LNCAP (cell line): ENCODE measurements around the gene TMEM125.

Experiments
- TF ChIP-seq, protein P1 (sequence below): fragments of 450-650 bp; IDR thresholded peaks from 2 replicates; pipeline ENCODE4 v1.5.1; 2017; ENCODE audit warnings: mild to moderate bottlenecking

Gene TMEM125

DNA sequence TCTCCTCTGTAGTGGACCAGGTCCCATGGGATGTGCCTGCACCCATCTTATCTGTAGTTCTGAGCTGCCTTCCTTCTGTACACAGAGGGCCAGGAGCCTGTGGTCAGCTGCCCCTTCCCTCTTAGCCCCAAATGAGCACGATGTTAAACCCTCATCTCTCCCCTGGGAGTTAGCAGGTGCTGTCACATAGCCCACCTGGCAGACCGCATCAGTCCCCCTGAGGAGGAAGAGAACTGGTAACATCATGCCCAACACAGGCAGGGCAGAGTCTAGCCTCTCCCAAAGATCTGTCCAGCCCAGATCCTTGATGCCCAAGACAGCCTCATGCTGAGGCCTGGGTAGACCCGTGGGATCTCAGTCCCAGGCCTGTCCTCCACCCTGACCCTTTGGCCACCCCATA lies 35.7 kb downstream of the TMEM125 start:
- TF ChIP-seq, protein P1, sequence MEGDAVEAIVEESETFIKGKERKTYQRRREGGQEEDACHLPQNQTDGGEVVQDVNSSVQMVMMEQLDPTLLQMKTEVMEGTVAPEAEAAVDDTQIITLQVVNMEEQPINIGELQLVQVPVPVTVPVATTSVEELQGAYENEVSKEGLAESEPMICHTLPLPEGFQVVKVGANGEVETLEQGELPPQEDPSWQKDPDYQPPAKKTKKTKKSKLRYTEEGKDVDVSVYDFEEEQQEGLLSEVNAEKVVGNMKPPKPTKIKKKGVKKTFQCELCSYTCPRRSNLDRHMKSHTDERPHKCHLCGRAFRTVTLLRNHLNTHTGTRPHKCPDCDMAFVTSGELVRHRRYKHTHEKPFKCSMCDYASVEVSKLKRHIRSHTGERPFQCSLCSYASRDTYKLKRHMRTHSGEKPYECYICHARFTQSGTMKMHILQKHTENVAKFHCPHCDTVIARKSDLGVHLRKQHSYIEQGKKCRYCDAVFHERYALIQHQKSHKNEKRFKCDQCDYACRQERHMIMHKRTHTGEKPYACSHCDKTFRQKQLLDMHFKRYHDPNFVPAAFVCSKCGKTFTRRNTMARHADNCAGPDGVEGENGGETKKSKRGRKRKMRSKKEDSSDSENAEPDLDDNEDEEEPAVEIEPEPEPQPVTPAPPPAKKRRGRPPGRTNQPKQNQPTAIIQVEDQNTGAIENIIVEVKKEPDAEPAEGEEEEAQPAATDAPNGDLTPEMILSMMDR: no peak

DNA sequence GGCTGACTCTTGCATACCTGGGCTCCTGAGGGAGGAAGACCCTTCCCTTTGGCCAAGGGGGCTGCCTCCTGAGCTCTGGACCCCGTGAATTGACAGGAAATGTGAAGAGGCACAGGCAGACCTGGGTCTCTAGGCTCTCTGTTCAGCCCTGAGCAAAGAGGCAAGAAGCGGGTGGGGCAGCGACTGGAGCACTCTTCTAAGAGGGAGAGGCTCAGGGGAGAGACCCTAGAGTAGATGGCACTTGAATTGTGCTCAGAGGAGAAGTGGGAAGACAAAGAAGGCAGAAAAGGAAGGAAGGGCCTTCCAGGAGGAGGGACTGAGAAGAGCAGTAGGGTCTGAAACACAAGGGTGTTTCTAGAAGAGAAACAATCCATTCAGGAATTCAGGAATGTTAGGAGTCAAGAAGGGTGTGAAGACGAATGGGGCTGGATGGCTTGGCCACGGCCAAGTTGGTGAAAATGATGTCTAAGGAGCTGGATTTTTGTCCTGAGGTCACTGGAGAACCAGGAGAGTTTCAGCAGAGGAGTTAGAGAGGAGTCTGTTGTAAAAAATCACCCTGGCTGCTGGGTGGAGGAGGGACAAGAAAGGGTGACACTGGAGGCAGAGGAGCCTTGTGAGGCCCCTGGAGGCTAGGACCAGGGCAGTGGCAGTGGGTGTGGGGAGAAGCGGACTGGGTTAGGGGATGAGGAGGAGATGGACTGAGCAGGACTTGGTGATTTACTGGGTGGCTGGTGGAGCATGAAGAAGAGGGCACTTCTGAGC lies 36.3 kb downstream of the TMEM125 start:
- TF ChIP-seq, protein P1: no peak

DNA sequence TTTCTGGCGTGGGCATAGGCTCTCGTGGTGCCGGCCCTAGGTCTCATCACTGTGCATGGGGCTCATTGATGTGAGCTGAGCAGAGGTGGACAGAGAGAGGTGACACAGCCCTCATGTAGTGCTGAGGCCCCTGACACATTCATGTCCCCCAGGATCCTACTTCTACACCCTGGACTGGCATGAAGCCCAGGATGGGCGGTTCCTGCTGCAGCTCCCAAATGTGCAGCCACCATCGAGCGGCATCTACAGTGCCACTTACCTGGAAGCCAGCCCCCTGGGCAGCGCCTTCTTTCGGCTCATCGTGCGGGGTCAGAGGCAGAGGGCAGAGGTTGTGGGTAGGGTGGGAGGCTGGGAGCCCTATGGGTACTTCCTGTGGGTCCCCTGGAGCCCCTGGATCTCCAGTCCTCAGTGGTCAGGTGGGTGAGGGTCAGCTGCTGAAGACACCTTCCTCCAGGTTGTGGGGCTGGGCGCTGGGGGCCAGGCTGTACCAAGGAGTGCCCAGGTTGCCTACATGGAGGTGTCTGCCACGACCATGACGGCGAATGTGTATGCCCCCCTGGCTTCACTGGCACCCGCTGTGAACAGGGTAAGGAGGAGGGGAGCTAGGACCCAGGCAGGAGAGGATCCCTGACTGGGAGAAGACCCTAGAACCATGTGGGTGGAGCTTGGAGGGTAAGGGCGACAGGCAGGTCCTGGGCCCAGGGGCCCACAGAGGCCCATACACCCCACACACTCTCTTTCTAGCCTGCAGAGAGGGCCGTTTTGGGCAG lies 37.1 kb downstream of the TMEM125 start:
- TF ChIP-seq, protein P1: no peak

DNA sequence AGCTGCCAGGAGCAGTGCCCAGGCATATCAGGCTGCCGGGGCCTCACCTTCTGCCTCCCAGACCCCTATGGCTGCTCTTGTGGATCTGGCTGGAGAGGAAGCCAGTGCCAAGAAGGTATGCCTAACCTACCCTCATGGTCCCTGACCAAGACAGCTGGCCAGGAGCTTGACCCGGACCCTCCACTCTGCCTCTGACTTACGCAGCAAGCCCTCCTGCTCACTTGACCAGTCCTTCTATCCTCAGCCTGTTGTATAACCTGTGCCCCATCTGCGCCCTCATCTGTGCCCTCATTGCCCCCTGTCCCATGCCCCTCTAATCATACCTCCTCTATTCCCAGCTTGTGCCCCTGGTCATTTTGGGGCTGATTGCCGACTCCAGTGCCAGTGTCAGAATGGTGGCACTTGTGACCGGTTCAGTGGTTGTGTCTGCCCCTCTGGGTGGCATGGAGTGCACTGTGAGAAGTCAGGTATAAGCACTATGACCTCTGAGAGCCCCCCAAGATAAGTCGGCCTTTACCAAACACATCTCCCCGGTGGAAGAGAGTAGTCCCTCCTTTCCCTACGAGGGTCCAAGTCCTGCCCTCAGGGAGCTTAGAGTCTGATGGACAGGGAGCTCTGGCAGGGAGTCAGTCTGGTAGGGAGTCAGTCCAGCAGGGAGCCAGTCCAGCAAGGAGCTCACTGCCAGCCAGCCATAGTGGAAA lies 37.8 kb downstream of the TMEM125 start:
- TF ChIP-seq, protein P1: no peak

DNA sequence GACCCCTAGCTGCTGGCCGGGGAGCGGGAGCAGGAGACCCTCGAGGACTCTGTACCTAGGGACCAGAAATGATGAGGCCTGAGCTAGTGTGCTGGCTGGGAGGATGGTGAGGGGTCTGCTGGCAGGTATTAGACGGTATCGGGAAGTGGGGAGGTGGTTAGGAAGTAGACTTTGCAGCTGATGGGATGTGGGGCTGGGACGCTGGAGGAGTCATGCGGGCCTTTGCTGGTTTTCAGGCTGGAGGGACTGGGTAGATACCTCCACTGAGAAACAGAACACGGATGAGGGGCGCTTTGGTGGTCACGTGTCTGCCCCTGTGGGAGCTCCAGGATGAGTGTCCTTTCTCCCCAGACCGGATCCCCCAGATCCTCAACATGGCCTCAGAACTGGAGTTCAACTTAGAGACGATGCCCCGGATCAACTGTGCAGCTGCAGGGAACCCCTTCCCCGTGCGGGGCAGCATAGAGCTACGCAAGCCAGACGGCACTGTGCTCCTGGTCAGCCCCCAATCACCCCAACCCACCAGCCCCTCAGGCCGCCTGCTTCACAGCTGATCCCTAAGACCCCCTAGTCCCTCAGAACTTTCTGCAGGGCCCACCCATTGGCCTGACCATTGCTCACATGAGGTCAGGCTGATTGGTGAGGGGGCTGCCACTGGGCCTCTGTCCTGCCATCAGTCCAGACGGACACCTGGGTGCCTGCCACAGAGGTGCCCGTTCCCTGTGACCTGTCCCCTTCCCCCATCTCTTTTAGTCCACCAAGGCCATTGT lies 39.0 kb downstream of the TMEM125 start:
- TF ChIP-seq, protein P1: no peak

DNA sequence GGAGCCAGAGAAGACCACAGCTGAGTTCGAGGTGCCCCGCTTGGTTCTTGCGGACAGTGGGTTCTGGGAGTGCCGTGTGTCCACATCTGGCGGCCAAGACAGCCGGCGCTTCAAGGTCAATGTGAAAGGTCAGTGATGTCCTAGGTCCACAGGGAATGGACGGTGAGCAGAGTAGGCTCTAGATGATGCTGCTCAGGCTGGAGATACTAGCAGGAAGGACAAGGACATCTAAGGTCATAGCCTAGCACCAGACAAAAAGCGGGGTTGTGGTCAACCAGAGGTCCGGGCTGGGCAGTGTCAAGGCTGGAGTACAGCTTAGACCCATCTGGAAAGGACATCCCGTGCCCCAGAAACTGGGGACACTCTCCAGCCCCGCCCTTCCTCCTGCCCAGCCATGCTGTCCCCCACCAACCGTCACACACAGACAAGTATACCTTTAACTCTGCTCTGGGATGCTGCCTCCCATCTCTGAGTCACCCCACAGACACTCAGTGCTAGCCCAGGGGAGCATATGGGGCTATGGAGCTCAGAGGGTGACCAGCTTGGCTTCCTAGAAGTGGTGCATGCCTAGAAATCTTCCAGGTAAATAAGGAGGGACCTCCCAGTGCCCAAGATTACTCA lies 39.7 kb downstream of the TMEM125 start:
- TF ChIP-seq, protein P1: no peak

DNA sequence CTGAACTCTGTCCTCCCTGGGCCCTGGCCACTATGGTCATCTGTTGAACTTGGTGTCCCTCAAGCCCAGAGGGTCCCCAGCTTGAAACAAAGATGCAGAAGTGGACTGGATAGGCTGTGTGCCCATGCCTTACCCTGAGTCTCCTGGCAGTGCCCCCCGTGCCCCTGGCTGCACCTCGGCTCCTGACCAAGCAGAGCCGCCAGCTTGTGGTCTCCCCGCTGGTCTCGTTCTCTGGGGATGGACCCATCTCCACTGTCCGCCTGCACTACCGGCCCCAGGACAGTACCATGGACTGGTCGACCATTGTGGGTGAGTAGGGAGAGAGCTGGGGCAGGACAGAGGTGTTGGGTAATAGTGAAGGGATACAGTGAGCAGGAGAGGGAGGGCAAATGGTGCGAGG lies 41.7 kb downstream of the TMEM125 start:
- TF ChIP-seq, protein P1: no peak
